A549 (cell line): ENCODE measurements around the gene CNBP. TPM values are rescaled to one million over a fixed set of nuclear protein-coding genes. Genes with fewer than 3 reads are reported as not detected.

Source experiments
- ATAC-seq, 2 experiments: fragments of 200-7000 bp in 1 of 2; fragments of >200 bp in 1 of 2; cut with Nextera tagmentation in 1 of 2; cut with Tn5 transposase in 1 of 2; 3 replicates each; pipeline versions ENCODE4 v1.8.0 to v1.9.1; 2018 to 2020; ENCODE audit warnings: mild to moderate bottlenecking in 1 of 2, moderate library complexity in 1 of 2
- CTCF ChIA-PET: fragments of 300-600 bp; sonication (Branson Sonifier 250); formaldehyde crosslinking; extraction: SDS; loops from one replicate; lab custom pipeline; 2021; ENCODE audit warnings: antibody characterized with exemption, inconsistent platforms; lab: Yijun Ruan, JAX
- POLR2A ChIA-PET: fragments of 350-600 bp; formaldehyde crosslinking; extraction: SDS; loops from one replicate; lab custom pipeline; 2021; ENCODE audit warnings: antibody characterized with exemption, inconsistent platforms; lab: Yijun Ruan, JAX
- DNase-seq, 2 experiments: peaks; one replicate each; pipeline versions ENCODE4 v3.0.0 to v3.0.0-alpha.2; 2011 to 2016; ENCODE audit warnings: low read depth in 1 of 2, low spot score in 1 of 2
- FAIRE-seq: peaks from 2 replicates; lab custom pipeline; 2011; peaks lifted over from hg19 to GRCh38; lab: Jason Lieb, UNC
- H3K27ac ChIP-seq, 2 experiments: fragments of >200 bp; sonication (Bioruptor Twin); formaldehyde crosslinking; 3 replicates each; pipeline ENCODE4 v1.5.1; 2016 to 2017
- H3K4me1 ChIP-seq: fragments of >200 bp; sonication (Bioruptor Twin); formaldehyde crosslinking; 3 replicates; pipeline ENCODE4 v1.6.1; 2016
- H3K4me2 ChIP-seq: fragments of >200 bp; sonication (Bioruptor Twin); formaldehyde crosslinking; 3 replicates; pipeline ENCODE4 v1.6.1; 2016
- H3K4me3 ChIP-seq: fragments of >200 bp; sonication (Bioruptor Twin); formaldehyde crosslinking; 3 replicates; pipeline ENCODE4 v1.5.1; 2016
- H3K9me3 ChIP-seq: fragments of >200 bp; sonication (Bioruptor Twin); formaldehyde crosslinking; 3 replicates; pipeline ENCODE4 v1.6.1; 2016
- CEBPB ChIP-seq, 2 experiments: fragments of >200 bp in 1 of 2; sonication (Bioruptor Twin) in 1 of 2; formaldehyde crosslinking in 1 of 2; IDR thresholded peaks; 2 replicates each; pipeline ENCODE4 v1.6.1; 2012 to 2016
- CTCF ChIP-seq: fragments of >200 bp; sonication (Bioruptor Twin); formaldehyde crosslinking; IDR thresholded peaks from 3 replicates; pipeline ENCODE4 v1.5.1; 2016
- EHF ChIP-seq: fragments of 250-450 bp; sonication (Bioruptor Pico); IDR thresholded peaks from 2 replicates; pipeline ENCODE4 v1.5.0; 2020; ENCODE audit warnings: mild to moderate bottlenecking
- FOXS1 ChIP-seq: fragments of 250-450 bp; sonication (Bioruptor Pico); IDR thresholded peaks from 2 replicates; pipeline ENCODE4 v1.5.0; 2020; ENCODE audit warnings: mild to moderate bottlenecking, moderate library complexity
- HEYL ChIP-seq: fragments of 250-450 bp; sonication (Bioruptor Pico); IDR thresholded peaks from 2 replicates; pipeline ENCODE4 v1.8.0; 2021; ENCODE audit warnings: mild to moderate bottlenecking, moderate library complexity
- HOXA7 ChIP-seq: fragments of 250-450 bp; sonication (Bioruptor Pico); IDR thresholded peaks from 2 replicates; pipeline ENCODE4 v1.5.0; 2020; ENCODE audit warnings: mild to moderate bottlenecking, moderate library complexity
- JUN ChIP-seq, 2 experiments: fragments of >200 bp; sonication (Bioruptor Twin); formaldehyde crosslinking; IDR thresholded peaks; 2 replicates in 1 of 2; 3 replicates in 1 of 2; pipeline ENCODE4 v1.6.1; 2016 to 2017
- JUNB ChIP-seq: fragments of >200 bp; sonication (Bioruptor Twin); formaldehyde crosslinking; IDR thresholded peaks from 2 replicates; pipeline ENCODE4 v1.6.1; 2016
- MAX ChIP-seq: IDR thresholded peaks from 2 replicates; pipeline ENCODE4 v1.6.1; 2012
- NFE2L2 ChIP-seq: fragments of 150-350 bp; conservative IDR thresholded peaks from 2 replicates; pipeline ENCODE4 v1.6.1; 2014; ENCODE audit warnings: low read length
- NR3C1 ChIP-seq: fragments of >200 bp; sonication (Bioruptor Twin); formaldehyde crosslinking; IDR thresholded peaks from 3 replicates; pipeline ENCODE4 v1.6.1; 2017
- PBX3 ChIP-seq: IDR thresholded peaks from 2 replicates; pipeline ENCODE4 v1.6.1; 2012
- POLR2A ChIP-seq: IDR thresholded peaks from 2 replicates; pipeline ENCODE4 v1.6.1; 2012; ENCODE audit warnings: mild to moderate bottlenecking, low read length
- RARB ChIP-seq: fragments of 250-450 bp; sonication (Bioruptor Pico); IDR thresholded peaks from 2 replicates; pipeline ENCODE4 v1.8.0; 2021; ENCODE audit warnings: mild to moderate bottlenecking, moderate library complexity
- RFX5 ChIP-seq: fragments of 450-650 bp; IDR thresholded peaks from 2 replicates; pipeline ENCODE4 v1.7.1; 2014; ENCODE audit warnings: antibody characterized with exemption, mild to moderate bottlenecking, moderate library complexity
- ZC3H11A ChIP-seq: fragments of 450-650 bp; IDR thresholded peaks from 2 replicates; pipeline ENCODE4 v1.6.1; 2014; ENCODE audit warnings: antibody characterized with exemption, mild to moderate bottlenecking
- ZNF302 ChIP-seq: fragments of 250-450 bp; sonication (Bioruptor Pico); IDR thresholded peaks from 2 replicates; pipeline ENCODE4 v1.9.0; 2021; ENCODE audit warnings: inconsistent platforms, mild to moderate bottlenecking, moderate library complexity
- ZSCAN20 ChIP-seq: fragments of 250-450 bp; sonication (Bioruptor Pico); IDR thresholded peaks from 2 replicates; pipeline ENCODE4 v1.8.0; 2022; ENCODE audit warnings: mild to moderate bottlenecking, moderate library complexity
- WGBS: methylation state at CpG from one replicate; pipeline ENCODE4 v1.1.6; 2017; ENCODE audit errors: missing lambda C conversion rate; 5-methylcytosine and 5-hydroxymethylcytosine counted together
- polyA plus RNA-seq, 4 experiments: library from polyadenylated mRNA; depleted of rRNA in 3 of 4; stranded (reverse); fragments of >200 nt; fragmentation: RNase III in 1 of 4; extraction: RNeasy Plus Mini Kit Qiagen cat#74134 plus additional on column Dnase treatment in 1 of 4; gene quantifications; 2 replicates in 3 of 4; 3 replicates in 1 of 4; pipeline ENCODE4 v1.2.3, GENCODE V29; 2011 to 2017

CNBP gene
- polyA plus RNA-seq, 2 of the 4 experiments (the other 2 are of a cell fraction) = 312 to 365 TPM

- TF ChIP-seq ZNF302 (no peak), RFX5 (no peak), ZSCAN20 (CRISPR knock-in tag) (no peak)
These were observed 631 bp upstream of the CNBP start (continued) for GRCh38 chr3:129184396-129184657.

GRCh38 chr3:129182390-129183185, 1.1 kb downstream of the CNBP start:
- H3K4me3 ChIP-seq = peak overlapping the region; percentile 98
- ChIA-PET POLR2A (interaction anchor here (1.5 to 2.6 kb wide), 10 partner anchors 14 to 134 kb away, joined by 4 to 16 read pairs (median 6); partner anchors contain the start of gene COPG1), CTCF (interaction anchor here (0.8 to 3.2 kb wide), 7 partner anchors 9 to 212 kb away, joined by 3 to 25 read pairs (median 5); no protein-coding TSS in a partner anchor)
- FAIRE-seq (no peak), ATAC-seq (peak in 1 of 2 experiments; percentile 27; a peak in 3 of 6 replicates), DNase-seq (no peak)
- no peak for TF ChIP-seq ZSCAN20 (CRISPR knock-in tag)
- TF ChIP-seq MAX = peak; percentile 19; the same call in 1 of the 2 replicates
- H3K9me3 ChIP-seq = no peaks in the 10 kb centered on the region
- peaks cover 54% of the 10 kb centered on the region for H3K4me1 ChIP-seq
- peak overlapping the region; percentile 93 for H3K4me2 ChIP-seq
- under 1% methylated on average over 24 of the region's 24 CpGs for WGBS
- peak overlapping the region; percentile 99 to 100 for H3K27ac ChIP-seq

GRCh38 chr3:129181819-129182218, 1.9 kb downstream of the CNBP start:
- peak overlapping the region; percentile 99 to 100; a peak in 5 of 6 replicates for H3K27ac ChIP-seq
- peak overlapping the region; percentile 98 for H3K4me3 ChIP-seq
- ChIA-PET CTCF (interaction anchor here (1.0 to 3.2 kb wide), 5 partner anchors 12 to 211 kb away, joined by 3 to 25 read pairs (median 7); no protein-coding TSS in a partner anchor), POLR2A (interaction anchor here (1.5 to 2.6 kb wide), 2 partner anchors 43 to 64 kb away, joined by 6 to 16 read pairs; no protein-coding TSS in a partner anchor)
- peak overlapping the region; percentile 93 for H3K4me2 ChIP-seq
- FAIRE-seq = no peak
- no peak for TF ChIP-seq FOXS1 (CRISPR knock-in tag)
- TF ChIP-seq PBX3 = no peak
- no peak for TF ChIP-seq JUNB
- TF ChIP-seq CEBPB (IDR thresholded peaks at IDR 0.05) = no peak
- no peak for TF ChIP-seq RARB (CRISPR knock-in tag)
- no peak for TF ChIP-seq HOXA7 (CRISPR knock-in tag)
- TF ChIP-seq HEYL = no peak
- TF ChIP-seq CTCF = no peak
- peaks cover 48% of the 10 kb centered on the region for H3K4me1 ChIP-seq
- 9% methylated on average over 3 of the region's 3 CpGs for WGBS
- no peak for DNase-seq
- H3K9me3 ChIP-seq = no peaks in the 10 kb centered on the region
- no peak for ATAC-seq

GRCh38 chr3:129180461-129180860, 3.2 kb downstream of the CNBP start:
- CTCF ChIA-PET = interaction anchor here (0.9 to 3.4 kb wide), 4 partner anchors 18 to 65 kb away, joined by 3 to 22 read pairs (median 7); no protein-coding TSS in a partner anchor
- no peak for ATAC-seq
- TF ChIP-seq JUN (IDR thresholded peaks at IDR 0.05) = no peak
- peaks cover 41% of the 10 kb centered on the region for H3K4me1 ChIP-seq
- H3K4me2 ChIP-seq = peak overlapping the region; percentile 93
- peak overlapping the region; percentile 8; the same call in 2 of the 3 replicates for H3K4me3 ChIP-seq
- no peaks in the 10 kb centered on the region for H3K9me3 ChIP-seq
- no peak for FAIRE-seq
- no peak overlapping the region for H3K27ac ChIP-seq
- DNase-seq = no peak
- POLR2A ChIA-PET = interaction anchor here (0.7 kb wide), 1 partner anchor 49 kb away, joined by 8 read pairs; no protein-coding TSS in a partner anchor
- WGBS = 82% methylated on average over 1 of the region's 1 CpG

GRCh38 chr3:129176051-129176450, 7.6 kb downstream of the CNBP start:
- FAIRE-seq = no peak
- WGBS = 89% methylated on average over 1 of the region's 1 CpG
- H3K4me1 ChIP-seq = peaks cover 42% of the 10 kb centered on the region
- H3K4me3 ChIP-seq = no peak overlapping the region
- POLR2A ChIA-PET = no interaction called here
- H3K27ac ChIP-seq = no peak overlapping the region
- no peak overlapping the region for H3K4me2 ChIP-seq
- TF ChIP-seq POLR2A (no peak), EHF (CRISPR knock-in tag) (no peak), NR3C1 (no peak), ZC3H11A (no peak), NFE2L2 (no peak)
- DNase-seq = no peak
- CTCF ChIA-PET = interaction anchor here (0.6 to 1.3 kb wide), 3 partner anchors 14 to 77 kb away, joined by 3 to 12 read pairs (median 3); no protein-coding TSS in a partner anchor
- ATAC-seq = peak in 1 of 2 experiments; percentile 19; a peak in 1 of 6 replicates
- no peaks in the 10 kb centered on the region for H3K9me3 ChIP-seq
